IPS-18c (cell line): ENCODE data around the gene RNF126.
"Not testable (repeated sequence)": the region's sequence is repeated elsewhere in the genome, so short reads cannot be mapped to it uniquely, and the experiment has no call there.

Experiments
- H3K4me3 ChIP-seq: 2 replicates; pipeline ENCODE4 v1.7.0; 2013; ENCODE audit warnings: low read depth, mild to moderate bottlenecking, low read length, moderate library complexity; ENCODE audit not compliant: insufficient read depth
- H3K9me3 ChIP-seq: one replicate; pipeline ENCODE4 v1.6.1; 2013; ENCODE audit warnings: mild to moderate bottlenecking, low read length, moderate library complexity; ENCODE audit not compliant: control insufficient read depth, insufficient read depth

The RNF126 gene

DNA sequence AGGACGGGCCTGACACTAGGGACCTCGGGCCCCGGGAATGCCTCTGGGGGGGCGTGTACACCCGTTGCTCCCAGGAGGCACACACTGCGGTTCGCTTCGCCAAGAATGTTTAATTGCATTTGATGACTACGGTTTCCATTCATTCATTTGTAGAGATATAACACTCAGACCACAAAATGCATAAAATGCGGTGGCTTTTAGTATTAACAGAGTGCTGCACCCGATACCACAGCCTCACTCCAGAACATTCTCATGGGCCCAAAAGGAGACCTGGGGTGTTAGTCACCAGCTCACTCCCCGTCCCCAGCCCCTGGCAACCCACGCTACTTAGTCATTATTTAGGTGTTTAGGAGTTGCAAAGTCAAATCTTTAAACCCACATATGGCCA lies 51.5 kb downstream of the RNF126 start:
- H3K4me3 ChIP-seq, result no peak overlapping the region
- peaks cover 2% of the 10 kb centered on the region for H3K9me3 ChIP-seq

DNA sequence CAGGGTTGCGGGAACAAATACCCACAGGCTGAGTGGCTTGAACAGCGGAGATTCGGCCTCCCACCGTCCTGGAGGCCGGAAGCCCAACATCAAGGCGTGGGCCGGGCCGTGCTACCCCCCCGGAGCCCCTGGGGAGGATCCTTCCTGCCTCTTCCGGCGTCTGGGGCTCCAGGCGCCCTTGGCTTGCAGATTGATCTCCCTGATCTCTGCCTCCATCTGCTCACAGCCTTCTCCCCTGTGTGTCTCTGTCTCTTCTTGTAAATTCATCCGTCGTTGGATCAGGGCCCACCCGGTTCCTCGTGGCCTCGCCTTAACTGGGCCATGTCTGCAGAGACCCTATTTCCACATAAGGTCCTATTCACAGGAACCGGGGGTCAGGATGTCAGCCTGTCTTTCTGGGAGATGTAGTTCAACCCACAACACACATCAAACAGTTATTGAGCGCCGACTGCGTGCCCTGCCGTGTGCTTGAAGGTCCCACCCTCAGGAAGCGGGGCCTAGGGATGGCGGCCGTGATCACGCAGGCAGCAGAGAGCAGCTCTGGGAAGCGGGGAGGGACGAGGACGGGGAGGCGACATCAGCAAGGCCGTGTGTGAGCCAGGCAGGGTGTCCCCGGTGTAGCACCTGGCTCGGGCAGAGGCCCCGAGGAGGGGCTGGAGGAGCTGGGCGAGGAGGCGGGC lies 52.1 kb downstream of the RNF126 start:
- Histone ChIP-seq H3K9me3 (peaks cover 2% of the 10 kb centered on the region), H3K4me3 (no peak overlapping the region)

DNA sequence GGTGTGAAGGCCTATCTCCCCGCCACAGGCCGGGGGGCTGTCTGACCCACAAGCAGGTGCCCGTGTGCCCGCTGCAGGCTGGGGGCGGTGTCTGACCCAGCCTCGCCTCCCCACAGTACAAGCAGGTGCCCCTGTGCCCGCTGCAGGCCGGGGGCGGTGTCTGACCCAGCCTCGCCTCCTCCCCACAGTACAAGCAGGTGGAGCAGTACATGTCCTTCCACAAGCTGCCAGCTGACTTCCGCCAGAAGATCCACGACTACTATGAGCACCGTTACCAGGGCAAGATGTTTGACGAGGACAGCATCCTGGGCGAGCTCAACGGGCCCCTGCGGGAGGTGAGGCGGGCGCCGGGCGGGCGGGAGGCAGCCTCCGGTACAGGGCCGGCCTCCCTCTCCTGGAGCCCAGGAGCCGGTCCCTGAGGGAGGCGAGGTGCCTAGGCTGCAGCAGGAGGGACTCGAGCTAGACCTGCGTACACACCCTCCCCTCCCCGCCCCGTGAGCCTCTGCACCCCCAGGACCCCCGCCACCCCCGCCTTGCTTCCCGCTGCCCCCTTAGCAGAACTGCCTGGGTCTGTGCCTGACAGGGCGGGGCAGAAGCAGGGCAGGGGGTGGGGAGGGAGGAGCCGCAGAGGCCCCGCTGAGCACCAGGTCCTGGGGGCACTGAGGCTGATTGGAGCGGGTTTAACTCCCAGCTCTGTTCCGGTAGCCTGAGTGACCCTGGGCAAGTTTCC lies 52.8 kb downstream of the RNF126 start:
- H3K9me3 ChIP-seq, result peaks cover 2% of the 10 kb centered on the region
- H3K4me3 ChIP-seq, result no peak overlapping the region

DNA sequence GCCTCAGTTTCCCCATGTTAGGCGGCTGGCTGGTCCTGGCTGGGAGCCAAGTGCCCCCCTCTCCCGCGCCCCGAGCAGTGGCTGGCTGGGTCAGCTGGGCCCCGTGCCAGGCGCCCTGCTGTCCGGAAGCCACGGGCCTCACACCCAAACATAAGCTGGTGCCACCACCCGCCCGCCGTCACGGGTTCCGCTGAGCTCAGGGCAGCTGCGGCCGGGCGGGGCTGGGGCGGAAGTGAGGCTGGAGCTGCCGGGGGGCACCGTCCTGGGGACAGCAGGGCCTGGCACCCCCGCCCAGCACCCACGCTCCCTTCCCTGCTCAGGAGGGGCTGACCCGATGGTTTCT lies 54.0 kb downstream of the RNF126 start:
- Histone ChIP-seq H3K9me3 (peaks cover under 1% of the 10 kb centered on the region), H3K4me3 (no peak overlapping the region)

DNA sequence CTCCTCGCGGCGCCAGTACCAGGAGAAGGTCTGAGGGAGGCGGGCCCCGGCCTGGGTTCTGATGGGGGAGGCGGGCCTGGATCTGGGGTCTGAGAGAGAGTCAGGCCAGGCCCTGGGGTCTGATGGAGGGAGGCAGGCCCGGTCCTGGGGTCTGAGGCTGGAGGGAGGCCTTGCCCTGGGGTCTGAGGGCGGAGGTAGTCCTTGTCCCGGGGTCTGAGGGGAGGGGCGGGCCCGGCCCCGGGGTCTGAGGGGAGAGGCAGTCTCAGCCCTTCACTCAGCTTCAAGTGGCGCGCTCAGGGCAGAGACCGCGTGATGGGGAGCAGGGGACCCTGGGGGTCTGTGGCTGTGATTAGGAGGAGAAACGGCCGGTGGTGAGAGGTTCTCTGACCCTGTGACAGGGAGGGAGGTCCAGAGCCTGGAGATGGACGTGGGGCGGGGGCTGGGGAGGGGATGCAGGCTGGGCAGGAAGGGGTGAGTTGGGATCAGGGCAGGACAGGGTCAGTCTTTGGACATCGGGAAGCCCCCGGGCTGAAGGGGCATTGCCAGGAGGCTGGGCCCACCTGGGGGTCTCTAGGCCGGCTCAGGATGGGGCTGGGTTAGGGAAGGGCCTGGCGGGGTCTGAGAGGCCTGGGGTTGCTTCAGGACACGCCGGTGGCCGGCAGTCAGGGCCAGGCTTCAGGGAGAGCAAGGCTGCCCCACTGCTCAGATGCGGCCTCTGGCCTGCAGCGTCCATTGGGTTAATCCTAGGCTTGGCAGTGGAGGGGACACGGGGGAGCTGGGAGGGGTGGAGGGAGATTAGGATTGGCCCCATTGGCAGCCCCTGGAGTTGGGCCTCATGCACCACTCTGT lies 54.6 kb downstream of the RNF126 start:
- Histone ChIP-seq H3K9me3 (no peaks in the 10 kb centered on the region), H3K4me3 (no peak overlapping the region)

DNA sequence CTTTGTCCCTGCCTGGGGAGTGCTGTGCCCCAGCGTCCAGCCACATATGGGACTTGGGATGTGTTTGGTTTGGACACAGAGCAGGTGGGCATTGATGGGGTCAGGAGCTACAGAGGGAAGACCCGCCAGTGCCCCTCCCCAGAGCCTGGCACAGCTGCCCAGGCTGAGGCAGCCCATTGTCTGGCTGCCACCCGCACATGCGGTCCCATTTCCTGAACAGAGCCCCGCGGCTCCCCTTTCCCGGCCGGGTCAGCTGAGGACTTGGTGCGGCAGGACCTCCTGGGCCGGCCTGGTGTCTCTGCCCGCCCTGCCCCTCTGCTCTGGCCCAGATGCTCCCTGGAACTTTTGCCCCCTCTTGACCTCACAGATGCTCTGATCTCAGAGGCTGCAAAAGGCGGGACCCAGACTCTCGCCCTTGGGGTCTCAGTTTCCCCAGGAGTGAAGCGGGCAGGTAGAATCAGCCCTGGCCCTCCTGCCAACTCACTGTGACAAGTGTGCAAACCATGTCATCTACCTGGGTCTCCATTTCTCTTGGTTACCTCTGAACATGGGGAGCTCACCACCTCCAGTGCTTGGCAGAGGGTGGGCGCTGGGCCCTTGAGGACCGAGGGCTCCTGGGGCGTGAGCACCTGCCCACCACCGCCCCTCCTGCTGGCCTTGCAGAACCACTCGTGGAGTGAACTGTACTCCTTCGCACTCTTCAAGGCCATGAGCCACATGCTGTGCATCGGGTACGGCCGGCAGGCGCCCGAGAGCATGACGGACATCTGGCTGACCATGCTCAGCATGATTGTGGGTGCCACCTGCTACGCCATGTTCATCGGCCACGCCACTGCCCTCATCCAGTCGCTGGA lies 55.5 kb downstream of the RNF126 start:
- H3K9me3 ChIP-seq, result no peaks in the 10 kb centered on the region
- no peak overlapping the region for H3K4me3 ChIP-seq

DNA sequence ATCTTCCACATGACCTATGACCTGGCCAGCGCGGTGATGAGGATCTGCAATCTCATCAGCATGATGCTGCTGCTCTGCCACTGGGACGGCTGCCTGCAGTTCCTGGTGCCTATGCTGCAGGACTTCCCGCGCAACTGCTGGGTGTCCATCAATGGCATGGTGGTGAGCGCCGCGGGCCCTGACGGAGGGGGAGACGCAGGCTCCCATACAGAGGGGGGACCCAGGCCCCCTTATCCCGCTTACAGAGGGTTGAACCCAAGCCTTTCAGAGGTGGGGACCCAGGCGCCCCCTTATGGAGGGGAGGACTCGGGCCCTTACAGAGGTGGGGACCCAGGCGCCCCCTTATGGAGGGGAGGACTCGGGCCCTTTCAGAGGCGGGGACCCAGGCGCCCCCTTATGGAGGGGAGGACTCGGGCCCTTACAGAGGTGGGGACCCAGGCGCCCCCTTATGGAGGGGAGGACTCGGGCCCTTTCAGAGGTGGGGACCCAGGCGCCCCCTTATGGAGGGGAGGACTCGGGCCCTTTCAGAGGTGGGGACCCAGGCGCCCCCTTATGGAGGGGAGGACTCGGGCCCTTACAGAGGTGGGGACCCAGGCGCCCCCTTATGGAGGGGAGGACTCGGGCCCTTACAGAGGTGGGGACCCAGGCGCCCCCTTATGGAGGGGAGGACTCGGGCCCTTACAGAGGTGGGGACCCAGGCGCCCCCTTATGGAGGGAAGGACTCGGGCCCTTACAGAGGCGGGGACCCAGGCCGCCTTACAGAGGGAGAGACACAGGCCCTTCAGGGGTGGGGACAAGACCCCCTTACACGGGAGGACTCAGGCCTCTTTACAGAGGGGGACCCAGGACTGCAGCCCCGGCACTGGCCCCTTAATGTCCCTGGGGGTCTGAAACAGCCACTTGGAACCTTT lies 57.7 kb downstream of the RNF126 start:
- not testable (repeated sequence) for H3K4me3 ChIP-seq

DNA sequence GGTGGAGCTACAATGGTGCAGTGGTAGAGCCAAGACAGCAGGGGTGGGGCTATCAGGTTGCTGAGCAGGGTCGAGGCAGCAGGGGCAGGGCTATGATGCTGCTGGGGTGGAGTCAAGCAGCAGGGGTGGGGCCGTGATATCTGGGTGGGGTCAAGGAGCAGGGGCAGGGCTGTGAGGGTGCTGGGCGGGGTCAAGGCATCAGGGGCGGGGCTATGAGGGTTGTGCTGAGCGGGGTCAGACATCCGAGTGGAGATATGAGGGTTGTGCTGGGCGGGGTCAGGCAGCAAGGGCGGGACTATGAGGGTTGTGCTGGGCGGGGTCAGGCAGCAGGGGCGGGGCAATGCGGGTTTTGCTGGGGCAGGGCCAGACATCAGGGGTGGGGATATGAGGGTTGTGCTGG lies 58.7 kb downstream of the RNF126 start:
- H3K9me3 ChIP-seq, result no peaks in the 10 kb centered on the region
- no peak overlapping the region for H3K4me3 ChIP-seq

More for the DNA sequence above, 57.7 kb downstream of the RNF126 start:
- not testable (repeated sequence) for H3K9me3 ChIP-seq

DNA sequence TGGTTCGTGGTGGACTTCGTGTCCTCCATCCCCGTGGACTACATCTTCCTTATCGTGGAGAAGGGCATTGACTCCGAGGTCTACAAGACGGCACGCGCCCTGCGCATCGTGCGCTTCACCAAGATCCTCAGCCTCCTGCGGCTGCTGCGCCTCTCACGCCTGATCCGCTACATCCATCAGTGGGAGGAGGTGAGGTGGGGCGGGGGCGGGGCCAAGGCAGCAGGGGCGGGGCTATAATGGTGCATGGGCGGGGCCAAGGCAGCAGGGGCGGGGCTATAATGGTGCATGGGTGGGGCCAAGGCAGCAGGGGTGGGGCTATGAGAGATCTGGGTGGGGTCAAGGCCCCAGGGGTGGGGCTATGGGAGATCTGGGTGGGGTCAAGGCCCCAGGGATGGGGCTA lies 59.2 kb downstream of the RNF126 start:
- H3K9me3 ChIP-seq, H3K4me3 ChIP-seq: not testable (repeated sequence)

DNA sequence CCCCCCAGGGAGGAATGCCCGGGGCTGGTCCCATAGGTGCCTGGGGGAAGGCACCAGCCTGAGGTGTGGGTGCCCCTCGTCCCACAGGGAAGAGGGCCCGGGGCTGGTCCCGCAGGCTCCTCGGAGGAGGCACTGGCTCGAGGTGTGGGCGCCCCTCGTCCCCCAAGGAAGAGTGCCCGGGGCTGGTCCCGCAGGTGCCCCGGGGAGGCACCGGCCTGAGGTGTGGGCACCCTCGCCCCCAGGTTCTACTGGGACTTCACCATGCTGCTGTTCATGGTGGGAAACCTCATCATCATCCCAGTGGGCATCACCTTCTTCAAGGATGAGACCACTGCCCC lies 59.7 kb downstream of the RNF126 start:
- not testable (repeated sequence) for H3K4me3 ChIP-seq, H3K9me3 ChIP-seq

DNA sequence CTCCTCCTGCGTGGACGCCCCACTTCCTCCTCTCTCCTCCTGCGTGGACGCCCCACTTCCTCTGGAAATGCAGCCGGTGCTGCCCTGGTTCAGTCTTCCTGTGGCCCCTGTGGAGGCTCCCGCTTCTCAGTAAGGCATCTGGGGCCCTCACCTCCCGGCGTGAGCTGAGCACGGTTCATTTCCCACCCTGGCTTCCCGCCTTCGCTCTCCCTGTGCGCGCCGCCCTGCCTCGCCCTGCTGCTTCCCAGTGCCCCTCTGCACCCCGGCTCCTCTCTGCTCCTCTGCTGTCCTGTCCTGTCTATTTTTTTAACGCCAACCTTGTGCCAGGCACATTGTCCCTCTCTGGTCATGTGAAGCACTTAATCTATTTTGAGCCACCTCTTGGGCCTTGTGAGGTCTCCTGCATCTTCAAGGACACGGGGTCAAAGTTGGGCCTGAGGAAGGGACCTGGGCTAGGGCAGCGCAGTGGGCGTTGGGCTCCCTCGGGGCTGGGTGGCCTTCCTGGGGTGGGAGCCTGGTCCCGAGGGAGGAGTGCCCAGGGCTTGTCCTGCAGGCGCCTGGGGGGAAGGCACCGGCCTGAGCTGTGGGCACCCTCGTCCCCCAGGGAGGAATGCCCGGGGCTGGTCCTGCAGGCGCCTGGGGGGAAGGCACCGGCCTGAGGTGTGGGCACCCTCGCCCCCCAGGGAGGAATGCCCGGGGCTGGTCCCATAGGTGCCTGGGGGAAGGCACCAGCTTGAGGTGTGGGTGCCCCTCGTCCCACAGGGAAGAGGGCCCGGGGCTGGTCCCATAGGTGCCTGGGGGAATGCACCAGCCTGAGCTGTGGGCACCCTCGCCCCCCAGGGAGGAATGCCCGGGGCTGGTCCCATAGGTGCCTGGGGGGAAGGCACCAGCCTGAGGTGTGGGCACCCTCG lies 60.4 kb downstream of the RNF126 start:
- Histone ChIP-seq H3K9me3 (no peaks in the 10 kb centered on the region), H3K4me3 (no peak overlapping the region; the same call in 1 of the 2 replicates)

DNA sequence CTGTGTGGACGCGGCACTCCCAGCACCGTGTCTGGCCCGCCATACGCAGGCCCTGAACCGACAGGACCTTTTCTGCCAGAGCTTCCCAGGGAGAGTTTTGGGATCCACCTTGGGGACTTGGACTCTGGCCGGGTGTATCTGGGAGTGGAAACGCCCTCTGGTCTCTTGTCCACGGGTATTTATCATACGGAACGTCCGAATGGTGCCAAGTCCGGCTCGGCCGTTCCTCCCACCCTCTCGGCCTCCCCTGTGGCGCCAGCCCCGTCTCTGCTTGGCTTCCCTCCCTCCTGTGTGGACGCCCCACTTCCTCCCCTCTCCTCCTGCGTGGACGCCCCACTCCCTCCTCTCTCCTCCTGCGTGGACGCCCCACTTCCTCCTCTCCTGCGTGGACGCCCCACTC lies 61.2 kb downstream of the RNF126 start:
- Histone ChIP-seq H3K4me3 (no peak overlapping the region), H3K9me3 (no peaks in the 10 kb centered on the region)

DNA sequence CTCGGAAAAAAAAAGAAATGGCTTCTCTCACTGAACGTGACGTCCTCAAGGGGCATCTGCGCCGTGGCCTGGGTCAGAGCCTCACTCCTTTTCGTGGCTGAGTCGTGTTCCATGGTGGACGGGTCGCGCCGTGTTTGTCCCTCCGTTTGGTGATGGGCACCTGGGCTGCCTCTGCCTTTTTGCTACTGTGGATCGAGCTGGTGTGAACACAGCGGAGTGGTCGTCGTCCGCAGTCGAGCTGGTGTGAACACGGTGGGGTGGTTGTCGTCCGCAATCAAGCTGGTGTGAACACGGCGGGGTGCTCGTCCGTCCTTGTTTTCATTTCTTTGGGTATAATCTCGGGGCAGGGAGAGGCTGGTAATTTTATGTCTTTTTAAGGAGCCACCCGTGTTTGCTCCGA lies 61.7 kb downstream of the RNF126 start:
- H3K9me3 ChIP-seq, result no peaks in the 10 kb centered on the region
- H3K4me3 ChIP-seq, result no peak overlapping the region
